Activated naive CD8-positive, alpha-beta T cell treated with anti-CD3 and anti-CD28 coated beads for 36 hours (primary cell): ENCODE measurements around the gene HEXIM2. TPM values are rescaled to one million over a fixed set of nuclear protein-coding genes. Genes with fewer than 3 reads are reported as not detected.

Experiments
- DNase-seq: peaks from one replicate; pipeline ENCODE4 v3.0.0; 2021
- H3K27ac Mint-ChIP-seq: one replicate; pipeline ENCODE4 v1.8.0; 2022; ENCODE audit warnings: mild to moderate bottlenecking, moderate library complexity, mixed read lengths
- H3K27me3 Mint-ChIP-seq: one replicate; pipeline ENCODE4 v1.8.0; 2022; ENCODE audit warnings: mild to moderate bottlenecking, mixed read lengths
- H3K36me3 Mint-ChIP-seq: one replicate; pipeline ENCODE4 v1.8.0; 2021; ENCODE audit warnings: mild to moderate bottlenecking, mixed read lengths
- H3K4me1 Mint-ChIP-seq: one replicate; pipeline ENCODE4 v1.8.0; 2021; ENCODE audit warnings: mixed read lengths
- H3K4me3 Mint-ChIP-seq: one replicate; pipeline ENCODE4 v1.8.0; 2022; ENCODE audit warnings: mild to moderate bottlenecking, moderate library complexity, mixed read lengths
- H3K9me3 Mint-ChIP-seq: one replicate; pipeline ENCODE4 v1.8.0; 2022; ENCODE audit warnings: mixed read lengths
- total RNA-seq, 2 experiments: library from RNA; stranded (reverse); gene quantifications; one replicate each; pipeline ENCODE4 v1.2.3, GENCODE V29; 2021

The HEXIM2 gene
- total RNA-seq, 2 experiments from 2014 or later: 4.8 to 5.6 TPM

- Mint-ChIP-seq H3K4me1 (peaks cover 10% of the 10 kb centered on the region), H3K27me3 (peaks cover 6% of the 10 kb centered on the region), H3K4me3 (peak overlapping the region; percentile 83), H3K36me3 (no peaks in the 10 kb centered on the region), H3K27ac (peak overlapping the region; percentile 65), H3K9me3 (no peaks in the 10 kb centered on the region)
- peak; percentile 68 for DNase-seq
Observed at GRCh38 chr17:45132572-45133463, 28.9 kb upstream of the HEXIM2 start.

DNA sequence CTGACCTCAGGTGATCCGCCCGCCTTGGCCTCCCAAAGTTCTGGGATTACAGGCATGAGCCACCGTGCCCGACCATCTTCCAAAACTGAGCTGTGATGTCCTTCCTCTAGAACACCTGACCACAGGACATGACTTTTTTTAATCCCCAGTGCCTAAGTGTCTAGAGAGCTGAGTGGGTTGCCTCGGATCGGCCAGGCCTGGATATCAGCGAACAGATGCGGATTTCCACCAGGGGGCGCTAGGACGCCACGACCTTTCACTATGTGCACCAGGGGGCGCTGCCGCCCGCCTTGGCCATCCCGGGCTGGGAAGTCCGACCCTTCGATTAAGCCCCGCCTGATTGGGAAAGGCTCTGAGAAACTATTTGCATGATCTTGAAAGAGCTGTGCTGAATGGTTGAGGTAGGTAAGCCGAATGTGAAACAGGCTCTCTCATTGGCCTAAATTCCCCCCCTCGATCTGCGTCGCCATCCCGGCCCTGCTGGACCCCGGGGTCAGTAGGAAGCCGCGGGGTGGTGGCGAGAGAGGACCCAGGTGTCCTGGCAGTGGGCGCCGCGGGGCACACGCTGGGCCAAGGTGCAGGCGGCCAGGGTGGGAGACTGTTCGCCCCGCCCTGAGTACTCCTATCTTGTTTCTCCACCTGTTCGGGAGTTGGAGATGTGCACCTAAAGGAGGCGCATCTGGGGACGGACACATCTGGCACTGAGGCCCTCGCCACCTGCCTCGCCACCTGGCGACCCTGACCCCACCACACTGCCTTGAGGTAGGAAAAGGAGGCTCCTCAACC lies 26.3 kb upstream of the HEXIM2 start, which contains the start of gene ACBD4:
Gene ACBD4, plus strand, starts transcription at position 496 of the 786 bp plus-strand sequence. CDS start 458 bp downstream, outside the sequence.
- no peaks in the 10 kb centered on the region for H3K9me3 Mint-ChIP-seq
- H3K4me3 Mint-ChIP-seq: peak within 1 kb of the TSS; percentile 90
- H3K4me1 Mint-ChIP-seq: peaks cover 10% of the 10 kb centered on the region
- H3K36me3 Mint-ChIP-seq: no peaks in the 10 kb centered on the region
- H3K27me3 Mint-ChIP-seq: peaks cover 6% of the 10 kb centered on the region
- peak within 1 kb of the TSS; percentile 78 for H3K27ac Mint-ChIP-seq
- DNase-seq: peak; percentile 95

DNA sequence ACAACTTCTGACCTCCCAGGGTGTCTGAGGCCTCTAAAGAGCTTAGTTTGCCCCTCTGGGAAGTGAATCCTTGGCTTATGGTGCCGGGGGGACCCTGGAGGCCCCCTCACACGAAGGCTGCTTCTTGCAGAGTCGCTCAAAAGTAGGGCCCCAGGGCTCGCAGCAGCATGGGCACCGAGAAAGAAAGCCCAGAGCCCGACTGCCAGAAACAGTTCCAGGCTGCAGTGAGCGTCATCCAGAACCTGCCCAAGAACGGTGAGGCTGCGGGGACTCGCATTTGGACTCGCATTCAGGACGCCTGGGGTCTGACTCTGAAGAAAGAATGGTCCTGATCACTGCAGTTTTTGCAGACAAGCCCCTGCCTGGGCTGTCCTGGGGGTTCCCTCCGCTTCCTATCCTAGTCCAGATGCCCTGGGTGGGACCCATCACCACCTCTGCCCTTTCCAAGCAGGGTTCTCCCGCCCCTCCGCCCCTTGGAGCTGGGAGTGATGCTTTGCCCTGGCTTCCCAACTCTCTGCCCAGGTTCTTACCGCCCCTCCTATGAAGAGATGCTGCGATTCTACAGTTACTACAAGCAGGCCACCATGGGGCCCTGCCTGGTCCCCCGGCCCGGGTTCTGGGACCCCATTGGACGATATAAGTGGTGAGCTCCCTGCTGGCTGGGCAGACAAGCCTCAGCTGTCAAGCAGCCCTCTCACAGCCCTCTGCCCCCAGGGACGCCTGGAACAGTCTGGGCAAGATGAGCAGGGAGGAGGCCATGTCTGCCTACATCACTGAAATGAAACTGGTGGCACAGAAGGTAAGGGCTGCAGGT lies 25.5 kb upstream of the HEXIM2 start:
- H3K27me3 Mint-ChIP-seq: peaks cover 3% of the 10 kb centered on the region
- peak overlapping the region; percentile 78 for H3K27ac Mint-ChIP-seq
- peak overlapping the region; percentile 90 for H3K4me3 Mint-ChIP-seq
- H3K9me3 Mint-ChIP-seq: no peaks in the 10 kb centered on the region
- DNase-seq: no peak
- H3K36me3 Mint-ChIP-seq: peaks cover 2% of the 10 kb centered on the region
- H3K4me1 Mint-ChIP-seq: peaks cover 10% of the 10 kb centered on the region

GRCh38 chr17:45136846-45137560 lies 24.7 kb upstream of the HEXIM2 start:
- Mint-ChIP-seq H3K27me3 (no peaks in the 10 kb centered on the region), H3K4me3 (peak overlapping the region; percentile 90), H3K4me1 (peaks cover 9% of the 10 kb centered on the region), H3K27ac (no peak overlapping the region), H3K9me3 (no peaks in the 10 kb centered on the region), H3K36me3 (peaks cover 2% of the 10 kb centered on the region)
- no peak for DNase-seq

DNA sequence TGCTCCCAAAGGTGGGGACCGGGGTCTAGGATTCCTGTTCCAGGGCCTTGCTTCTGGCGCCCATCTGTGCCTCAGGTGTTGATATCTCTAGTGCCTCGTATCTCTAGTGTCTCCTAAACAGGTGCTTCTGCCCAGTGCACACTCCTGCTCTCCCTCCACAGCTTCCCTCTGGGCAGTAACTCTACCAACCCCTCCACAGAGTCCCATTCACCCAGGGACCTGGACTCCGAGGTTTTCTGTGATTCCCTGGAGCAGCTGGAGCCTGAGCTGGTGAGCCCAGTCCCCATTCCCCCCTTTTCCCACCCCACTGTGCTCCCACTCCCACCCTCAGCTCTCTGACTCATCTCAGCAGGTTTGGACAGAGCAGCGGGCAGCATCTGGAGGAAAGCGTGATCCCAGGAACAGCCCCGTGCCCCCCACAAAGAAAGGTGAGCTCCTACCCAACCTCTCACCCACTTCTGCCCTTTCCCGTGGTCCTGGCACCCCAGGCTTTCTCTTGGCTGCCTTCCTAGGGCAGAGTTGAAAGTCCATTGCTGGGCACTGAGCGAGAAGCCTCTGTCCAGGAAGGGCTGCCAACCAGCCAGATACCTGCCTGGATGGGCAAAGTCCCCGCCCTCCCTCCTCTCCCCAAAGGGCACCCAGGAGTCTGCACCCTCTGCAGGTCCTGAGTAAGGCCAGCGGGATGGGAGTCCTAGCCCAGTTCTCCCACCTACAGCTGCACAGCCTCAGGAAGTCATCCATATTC lies 23.9 kb upstream of the HEXIM2 start:
- DNase-seq: no peak
- peaks cover 9% of the 10 kb centered on the region for H3K4me1 Mint-ChIP-seq
- H3K36me3 Mint-ChIP-seq: peaks cover 2% of the 10 kb centered on the region
- H3K27me3 Mint-ChIP-seq: no peaks in the 10 kb centered on the region
- H3K9me3 Mint-ChIP-seq: no peaks in the 10 kb centered on the region
- H3K4me3 Mint-ChIP-seq: no peak overlapping the region
- H3K27ac Mint-ChIP-seq: no peak overlapping the region

DNA sequence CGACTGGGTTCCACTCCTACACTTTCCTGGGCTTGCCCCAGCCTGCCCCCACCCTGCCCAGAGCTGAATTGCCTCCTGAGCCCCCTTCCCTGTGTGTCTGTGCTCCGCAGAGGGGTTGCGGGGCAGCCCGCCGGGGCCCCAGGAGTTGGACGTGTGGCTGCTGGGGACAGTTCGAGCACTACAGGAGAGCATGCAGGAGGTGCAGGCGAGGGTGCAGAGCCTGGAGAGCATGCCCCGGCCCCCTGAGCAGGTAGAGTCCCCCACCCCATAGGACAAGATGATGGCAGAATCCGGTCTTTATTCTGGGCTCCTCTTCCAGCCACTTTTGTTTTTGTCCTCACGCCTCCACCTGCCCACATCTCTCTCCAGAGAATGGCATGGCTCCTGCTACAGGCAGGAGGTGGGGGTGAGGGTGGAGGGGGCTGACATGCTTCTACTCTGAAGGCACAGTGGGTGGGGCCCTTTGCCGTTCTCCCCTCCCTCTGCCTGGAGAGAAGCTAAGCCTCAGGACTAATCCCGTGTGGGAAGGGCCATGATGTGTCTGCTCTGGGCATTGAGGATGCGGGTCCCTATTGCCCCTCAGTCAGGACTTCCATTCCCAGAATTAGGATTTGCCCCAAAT lies 22.7 kb upstream of the HEXIM2 start:
- Mint-ChIP-seq H3K27me3 (no peaks in the 10 kb centered on the region), H3K4me3 (no peak overlapping the region), H3K4me1 (peaks cover 11% of the 10 kb centered on the region), H3K36me3 (peaks cover 2% of the 10 kb centered on the region), H3K27ac (no peak overlapping the region), H3K9me3 (no peaks in the 10 kb centered on the region)
- no peak for DNase-seq

GRCh38 chr17:45139533-45139920 lies 22.1 kb upstream of the HEXIM2 start:
- H3K36me3 Mint-ChIP-seq: peaks cover 2% of the 10 kb centered on the region
- no peaks in the 10 kb centered on the region for H3K9me3 Mint-ChIP-seq
- H3K27ac Mint-ChIP-seq: no peak overlapping the region
- DNase-seq: no peak
- H3K4me3 Mint-ChIP-seq: no peak overlapping the region
- H3K4me1 Mint-ChIP-seq: peaks cover 12% of the 10 kb centered on the region
- no peaks in the 10 kb centered on the region for H3K27me3 Mint-ChIP-seq

- no peaks in the 10 kb centered on the region for H3K9me3 Mint-ChIP-seq
- H3K27ac Mint-ChIP-seq: peak overlapping the region; percentile 67
- DNase-seq: no peak
- peaks cover 29% of the 10 kb centered on the region for H3K4me1 Mint-ChIP-seq
- H3K36me3 Mint-ChIP-seq: peaks cover 8% of the 10 kb centered on the region
- peaks cover under 1% of the 10 kb centered on the region for H3K27me3 Mint-ChIP-seq
- no peak overlapping the region for H3K4me3 Mint-ChIP-seq
Observed at GRCh38 chr17:45143094-45143670, 18.5 kb upstream of the HEXIM2 start.

GRCh38 chr17:45143767-45144198 lies 17.9 kb upstream of the HEXIM2 start:
- peak overlapping the region; percentile 67 for H3K27ac Mint-ChIP-seq
- DNase-seq: peak; percentile 41

DNA sequence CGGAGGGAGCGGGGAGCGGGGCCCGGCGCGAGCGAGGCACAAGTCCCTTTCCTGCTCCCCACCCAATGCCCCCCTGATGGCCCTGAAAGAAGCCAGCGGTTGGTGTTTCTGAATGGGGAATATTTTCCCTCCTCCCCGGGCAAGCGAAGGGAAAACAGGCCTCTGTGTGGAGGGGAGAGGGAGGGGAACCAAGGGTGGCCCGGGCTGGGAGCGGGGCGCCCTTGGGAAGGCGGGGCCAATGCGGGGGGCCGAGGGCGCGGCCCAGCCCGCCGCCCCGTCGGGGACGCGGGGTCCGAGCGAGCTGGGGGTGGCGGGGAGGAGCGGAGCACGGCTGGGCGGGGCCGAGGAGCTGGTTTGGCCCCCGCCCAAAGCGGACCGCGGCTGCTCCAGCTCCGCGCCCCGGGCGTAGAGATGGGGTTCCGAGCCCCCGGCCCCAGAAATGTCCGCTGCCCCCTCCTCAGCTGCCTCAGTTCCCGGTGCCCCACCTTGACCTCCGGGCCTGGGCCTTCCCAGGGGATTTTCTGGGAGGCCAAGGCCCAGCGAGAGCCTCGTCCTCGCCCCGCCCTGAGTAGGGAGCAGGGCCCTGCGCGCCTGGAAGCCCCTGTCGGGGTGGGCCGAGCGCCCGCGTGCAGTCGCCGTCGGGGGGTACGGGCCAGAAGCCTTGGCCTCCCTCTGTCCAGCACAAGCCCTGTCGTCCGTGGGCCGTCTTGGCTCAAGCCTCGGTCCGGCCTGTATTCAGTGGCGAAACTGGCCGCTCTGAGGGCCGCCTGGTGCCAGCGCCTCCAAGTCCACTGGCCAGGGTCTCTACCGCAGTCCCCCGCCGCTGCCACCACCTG lies 17.3 kb upstream of the HEXIM2 start:
- peak; percentile 54 for DNase-seq
- H3K27me3 Mint-ChIP-seq: peaks cover 5% of the 10 kb centered on the region
- peak overlapping the region; percentile 67 for H3K27ac Mint-ChIP-seq
- H3K4me1 Mint-ChIP-seq: peaks cover 33% of the 10 kb centered on the region
- H3K9me3 Mint-ChIP-seq: no peaks in the 10 kb centered on the region
- H3K4me3 Mint-ChIP-seq: peak overlapping the region; percentile 67
- peaks cover 17% of the 10 kb centered on the region for H3K36me3 Mint-ChIP-seq

More at GRCh38 chr17:45143767-45144198, 17.9 kb upstream of the HEXIM2 start:
- peak overlapping the region; percentile 67 for H3K4me3 Mint-ChIP-seq
- H3K27me3 Mint-ChIP-seq: peaks cover 5% of the 10 kb centered on the region
- H3K9me3 Mint-ChIP-seq: no peaks in the 10 kb centered on the region
- H3K36me3 Mint-ChIP-seq: peaks cover 12% of the 10 kb centered on the region
- peaks cover 33% of the 10 kb centered on the region for H3K4me1 Mint-ChIP-seq

DNA sequence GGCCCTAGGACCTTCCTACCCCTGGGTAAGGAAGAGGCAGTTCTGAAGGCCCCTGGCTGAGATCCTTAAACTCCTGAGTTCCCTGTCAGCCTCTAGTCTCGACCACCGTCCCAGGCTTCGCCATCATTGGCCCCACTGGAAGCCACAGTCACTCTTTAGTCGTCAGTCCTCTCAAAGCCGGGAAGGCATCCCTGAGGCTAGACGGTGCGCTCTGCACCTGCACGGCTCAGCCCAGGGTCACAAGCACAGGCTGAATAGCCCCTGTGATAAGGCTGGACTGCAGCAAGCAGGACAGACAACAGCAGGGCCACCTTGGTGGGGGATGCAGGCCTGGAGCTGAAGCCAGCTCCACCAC lies 16.7 kb upstream of the HEXIM2 start:
- Mint-ChIP-seq H3K36me3 (peaks cover 23% of the 10 kb centered on the region), H3K9me3 (no peaks in the 10 kb centered on the region), H3K4me3 (no peak overlapping the region), H3K4me1 (peaks cover 33% of the 10 kb centered on the region), H3K27me3 (peaks cover 5% of the 10 kb centered on the region), H3K27ac (peak overlapping the region; percentile 34)
- no peak for DNase-seq

GRCh38 chr17:45146166-45146565 lies 15.5 kb upstream of the HEXIM2 start:
- H3K27ac Mint-ChIP-seq: peak overlapping the region; percentile 100
- H3K9me3 Mint-ChIP-seq: no peaks in the 10 kb centered on the region
- H3K4me1 Mint-ChIP-seq: peaks cover 34% of the 10 kb centered on the region
- H3K36me3 Mint-ChIP-seq: peaks cover 29% of the 10 kb centered on the region
- no peak overlapping the region for H3K4me3 Mint-ChIP-seq
- no peak for DNase-seq
- H3K27me3 Mint-ChIP-seq: peaks cover 5% of the 10 kb centered on the region
